Fibroblast of skin of abdomen (primary cell): ENCODE results near the gene MRC2.

ENCODE experiments used
- DNase-seq: peaks from one replicate; pipeline ENCODE4 v3.0.0-alpha.2; 2013

MRC2 gene

DNA sequence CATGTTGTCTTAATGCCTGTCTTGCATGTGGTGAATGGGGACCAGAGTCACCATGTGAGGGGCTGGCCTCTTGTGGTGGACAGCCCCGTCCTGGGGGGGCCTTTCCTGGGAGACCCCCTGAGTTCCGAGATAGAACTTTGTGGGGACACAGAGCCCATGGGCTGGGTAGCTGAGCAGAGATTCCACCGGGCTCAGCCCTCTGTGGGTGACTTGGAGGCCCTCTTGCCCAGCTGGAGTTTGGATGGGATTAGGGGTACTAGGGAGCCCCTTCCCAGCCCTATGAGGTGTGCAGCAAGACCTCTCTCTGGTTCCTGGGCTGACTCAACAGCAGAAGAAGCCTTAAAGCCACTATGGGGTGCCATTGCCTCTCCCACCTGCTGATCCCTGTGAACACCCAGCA, 38.1 kb downstream of the MRC2 start:
- no peak for DNase-seq

GRCh38 chr17:62666061-62666800, 38.8 kb downstream of the MRC2 start:
- no peak for DNase-seq

GRCh38 chr17:62666801-62667591, 39.5 kb downstream of the MRC2 start:
- no peak for DNase-seq

- no peak for DNase-seq
Measured at GRCh38 chr17:62668091-62668804, 40.8 kb downstream of the MRC2 start.

- no peak for DNase-seq
Measured at GRCh38 chr17:62670202-62670821, 42.8 kb downstream of the MRC2 start.

GRCh38 chr17:62671553-62671952, 44.1 kb downstream of the MRC2 start:
- DNase-seq = no peak

GRCh38 chr17:62672957-62673356, 45.5 kb downstream of the MRC2 start:
- no peak for DNase-seq

- no peak for DNase-seq
Measured at GRCh38 chr17:62673614-62674362, 46.3 kb downstream of the MRC2 start.

DNA sequence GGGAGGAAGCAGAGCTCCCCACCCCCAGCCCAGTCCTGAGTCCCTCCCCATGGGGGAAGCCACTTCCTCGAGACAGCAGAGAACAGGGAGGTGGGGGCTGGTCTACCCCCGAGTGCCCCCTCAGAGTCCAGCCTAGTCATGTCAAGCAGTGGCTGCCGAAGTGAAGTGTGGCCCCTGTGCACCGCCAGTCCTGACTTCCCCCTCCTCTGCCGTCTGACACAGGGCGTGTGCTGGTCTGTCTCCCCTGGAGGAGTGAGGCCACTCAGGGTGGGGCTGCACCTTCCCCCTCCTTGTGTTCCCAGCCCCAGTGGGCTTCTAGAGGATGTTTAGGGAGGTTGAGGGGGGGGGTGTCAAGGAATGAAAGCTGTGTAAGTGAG, 46.9 kb downstream of the MRC2 start:
- DNase-seq = no peak

- DNase-seq = no peak
Measured at GRCh38 chr17:62674841-62675240, 47.4 kb downstream of the MRC2 start.

- no peak for DNase-seq
Measured at GRCh38 chr17:62675260-62675659, 47.8 kb downstream of the MRC2 start.

DNA sequence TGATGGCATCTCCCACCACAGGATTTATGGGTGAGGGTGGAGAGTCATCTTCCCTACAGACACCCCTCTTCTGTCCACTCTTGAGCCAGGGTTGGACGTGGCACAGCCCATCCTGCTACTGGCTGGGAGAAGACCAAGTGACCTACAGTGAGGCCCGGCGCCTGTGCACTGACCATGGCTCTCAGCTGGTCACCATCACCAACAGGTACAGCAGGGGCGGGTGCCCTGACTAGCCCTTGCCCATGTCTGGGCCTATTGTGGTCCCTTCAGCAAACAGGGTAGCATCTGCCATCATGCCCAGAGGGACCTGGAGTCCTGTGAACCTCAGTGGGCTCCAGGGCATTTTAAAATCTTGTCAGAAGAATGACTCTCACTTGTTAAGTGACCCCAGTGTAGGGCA, 48.2 kb downstream of the MRC2 start:
- DNase-seq = no peak

DNA sequence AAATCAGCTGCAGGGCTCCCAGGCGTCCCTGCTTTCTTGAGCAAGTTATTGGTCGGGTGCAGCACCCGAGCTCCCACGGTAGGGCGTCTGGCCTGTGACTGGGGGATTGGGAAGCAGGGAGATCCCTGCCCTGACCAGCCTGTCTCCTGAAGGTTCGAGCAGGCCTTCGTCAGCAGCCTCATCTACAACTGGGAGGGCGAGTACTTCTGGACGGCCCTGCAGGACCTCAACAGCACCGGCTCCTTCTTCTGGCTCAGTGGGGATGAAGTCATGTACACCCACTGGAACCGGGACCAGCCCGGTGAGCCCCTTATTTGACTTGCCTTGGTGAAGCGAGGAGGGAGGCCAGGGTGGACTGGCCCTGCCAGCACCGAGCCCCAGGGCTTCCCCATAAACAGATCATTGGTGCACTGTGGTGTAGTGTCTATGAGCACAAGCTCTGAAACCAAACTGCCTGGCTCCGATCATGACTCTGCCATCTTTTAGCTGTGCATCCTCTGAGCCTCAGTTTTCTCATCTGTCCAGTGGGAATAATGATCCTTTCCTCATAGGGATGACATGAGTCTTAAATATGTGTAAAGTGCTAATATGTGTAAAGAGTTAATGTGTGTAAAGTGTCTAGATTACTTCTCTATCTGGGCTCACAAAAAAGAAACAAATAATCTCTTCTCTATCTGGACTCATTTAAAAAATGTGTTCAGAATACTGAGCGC, 48.9 kb downstream of the MRC2 start:
- no peak for DNase-seq

GRCh38 chr17:62676952-62677596, 49.6 kb downstream of the MRC2 start:
- no peak for DNase-seq

DNA sequence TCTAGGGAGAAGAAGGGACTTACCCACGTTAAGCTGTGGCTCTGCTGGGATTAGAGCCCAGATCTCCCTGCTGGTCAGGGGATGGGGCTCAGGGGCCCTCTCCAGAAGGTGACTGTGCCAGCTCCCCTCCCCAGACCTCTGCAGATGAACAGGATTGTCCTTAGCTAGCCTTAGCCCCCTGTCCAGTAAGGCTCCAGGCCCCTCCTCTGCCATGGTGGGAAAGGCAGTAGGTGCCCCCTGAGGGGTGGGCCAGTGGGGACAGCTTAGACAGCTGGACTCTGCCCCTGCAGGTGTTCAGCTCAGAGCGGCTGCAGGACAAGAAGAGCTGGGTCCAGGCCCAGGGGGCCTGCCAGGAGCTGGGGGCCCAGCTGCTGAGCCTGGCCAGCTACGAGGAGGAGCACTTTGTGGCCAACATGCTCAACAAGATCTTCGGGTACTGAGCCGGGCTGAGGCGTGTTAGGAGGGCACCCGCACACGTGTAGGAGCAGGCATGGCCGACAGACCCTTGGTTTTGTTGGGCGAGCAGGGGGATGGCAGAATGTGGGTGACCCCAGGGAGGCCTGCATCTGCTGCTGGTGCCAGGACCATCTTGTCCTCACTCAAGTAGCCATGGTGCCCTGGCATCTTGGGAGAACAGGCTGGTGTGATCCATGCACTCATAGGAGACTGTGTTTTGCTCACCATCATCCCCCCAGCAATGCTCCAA, 50.9 kb downstream of the MRC2 start:
- DNase-seq = no peak

DNA sequence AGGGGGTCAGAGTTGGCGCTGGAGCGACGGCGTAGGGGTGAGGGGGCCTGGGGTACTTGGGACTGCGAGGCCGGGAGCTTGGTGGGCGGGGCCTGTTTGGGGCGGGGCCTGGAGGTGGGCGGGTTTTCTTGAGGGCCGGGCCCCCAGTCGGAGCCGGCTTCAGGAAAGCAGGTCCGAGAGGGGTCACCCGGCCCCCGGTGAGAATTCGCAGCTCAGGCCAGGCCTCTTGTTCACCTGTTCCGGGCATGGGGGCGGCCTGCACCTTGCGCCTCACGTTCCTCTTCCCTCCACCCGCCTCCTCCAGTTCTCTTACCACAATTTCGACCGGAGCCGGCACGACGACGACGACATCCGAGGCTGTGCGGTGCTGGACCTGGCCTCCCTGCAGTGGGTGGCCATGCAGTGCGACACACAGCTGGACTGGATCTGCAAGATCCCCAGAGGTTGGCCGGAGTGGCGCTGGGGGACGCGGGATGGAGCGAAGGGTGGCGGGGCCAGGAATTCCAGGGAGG, 52.5 kb downstream of the MRC2 start:
- no peak for DNase-seq

DNA sequence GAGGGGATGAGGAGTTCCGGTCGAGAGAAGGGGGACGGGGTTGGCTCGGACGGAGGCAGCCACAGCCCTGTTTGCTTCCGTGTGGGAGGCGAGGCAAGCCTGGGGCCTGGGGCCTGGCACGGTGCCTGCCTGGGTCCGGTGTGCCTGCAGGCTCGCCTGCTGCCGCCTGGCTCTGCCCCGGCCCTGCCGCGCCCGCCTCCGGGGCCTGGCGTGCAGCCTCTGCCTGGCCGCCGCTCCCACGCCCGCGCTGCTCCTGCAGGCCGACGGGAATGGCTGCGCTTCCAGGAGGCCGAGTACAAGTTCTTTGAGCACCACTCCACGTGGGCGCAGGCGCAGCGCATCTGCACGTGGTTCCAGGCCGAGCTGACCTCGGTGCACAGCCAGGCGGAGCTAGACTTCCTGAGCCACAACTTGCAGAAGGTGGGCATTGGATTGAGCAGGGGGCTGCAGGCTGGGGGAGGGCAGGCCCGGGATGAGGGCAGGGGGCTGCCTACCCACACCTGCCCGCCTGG, 53.1 kb downstream of the MRC2 start:
- no peak for DNase-seq

GRCh38 chr17:62681061-62681938, 53.8 kb downstream of the MRC2 start:
- no peak for DNase-seq

DNA sequence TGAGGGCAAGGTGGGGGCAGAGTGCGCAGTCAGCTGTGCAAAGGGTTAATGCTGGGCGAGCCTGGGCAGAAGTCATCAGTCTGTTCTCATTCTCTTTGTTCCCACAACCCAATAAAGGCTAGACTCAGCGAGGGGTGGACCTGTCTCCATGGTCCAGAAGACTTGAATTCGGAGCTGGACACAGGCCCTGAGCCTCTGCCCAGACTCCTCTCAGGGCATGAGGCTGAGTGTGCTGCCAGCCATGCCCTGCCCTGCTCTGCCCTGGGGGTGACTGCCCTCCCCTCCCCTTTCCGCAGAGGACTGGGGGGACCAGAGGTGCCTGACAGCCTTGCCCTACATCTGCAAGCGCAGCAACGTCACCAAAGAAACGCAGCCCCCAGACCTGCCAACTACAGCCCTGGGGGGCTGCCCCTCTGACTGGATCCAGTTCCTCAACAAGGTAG, 54.5 kb downstream of the MRC2 start:
- DNase-seq = no peak
